Coronary artery (tissue), 2 donors: Measurements from ENCODE around the gene NKX2-1.

Experiments
- DNase-seq: peaks from one replicate; pipeline ENCODE4 v3.0.0-alpha.2; 2017; ENCODE audit warnings: low spot score
- H3K27ac ChIP-seq, 2 donors: fragments of 200-600 bp; sonication (generic); one replicate each; pipeline ENCODE4 v1.5.1; 2016 to 2019
- H3K4me3 ChIP-seq: fragments of 200-600 bp; sonication (generic); 2 replicates; pipeline ENCODE4 v1.5.1; 2016; ENCODE audit warnings: mild to moderate bottlenecking, moderate library complexity
- CTCF ChIP-seq: fragments of 200-600 bp; sonication (generic); IDR thresholded peaks from one replicate; pipeline ENCODE4 v1.5.1; 2019; ENCODE audit warnings: antibody characterized with exemption

Gene NKX2-1

DNA sequence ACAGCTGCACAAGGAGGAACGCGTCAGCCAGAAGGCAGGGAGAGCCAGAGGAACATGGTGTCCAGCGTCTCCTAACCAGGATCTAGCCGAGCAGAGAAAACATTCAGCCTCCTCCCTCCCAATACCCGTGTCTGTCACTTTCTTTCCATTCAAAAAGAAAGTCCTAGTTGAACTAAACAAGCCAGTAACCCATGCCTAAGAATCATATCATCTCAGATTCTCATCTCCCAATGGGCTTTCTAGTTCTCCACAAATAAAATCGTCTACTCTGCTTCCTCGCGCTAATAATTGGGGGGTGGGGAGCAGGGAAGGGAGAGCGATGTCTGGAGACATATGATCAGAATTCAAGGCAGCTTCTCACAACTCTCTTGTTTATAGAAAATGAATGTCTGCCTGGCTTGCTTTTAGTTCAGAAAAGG, 7.4 kb downstream of the NKX2-1 start:
- TF ChIP-seq CTCF, result no peak
- no peak for DNase-seq
- Histone ChIP-seq H3K27ac (no peak overlapping the region), H3K4me3 (no peak overlapping the region)

DNA sequence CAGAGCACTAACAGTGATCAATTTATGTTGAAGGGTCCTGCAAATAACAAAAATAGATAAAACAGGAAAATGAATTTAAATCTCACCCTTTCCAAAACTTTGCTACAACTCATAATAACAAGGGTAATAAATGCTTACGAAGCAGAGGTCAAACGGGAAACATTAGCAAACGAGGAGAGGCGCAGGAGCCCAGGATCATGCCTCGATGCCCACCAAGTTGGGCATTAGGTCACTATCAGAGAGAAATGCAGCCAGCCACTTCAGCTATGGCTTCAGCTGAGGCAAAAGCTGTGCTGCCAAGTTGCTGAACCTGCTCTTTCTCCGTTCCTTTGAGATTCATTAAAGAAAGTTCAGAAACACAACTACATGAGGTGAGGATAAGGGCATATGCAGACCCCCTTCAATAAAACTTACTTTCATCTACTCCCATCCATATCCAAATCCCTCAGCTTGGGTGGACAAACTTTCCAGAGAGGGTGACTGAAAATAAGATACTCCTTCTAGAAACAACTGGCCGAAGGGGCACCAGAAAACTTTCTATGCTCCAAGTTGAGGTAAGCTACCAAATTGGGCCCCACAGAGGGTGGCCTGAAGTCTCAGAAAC, 7.9 kb downstream of the NKX2-1 start:
- Histone ChIP-seq H3K27ac (no peak overlapping the region), H3K4me3 (no peak overlapping the region)
- no peak for TF ChIP-seq CTCF
- DNase-seq, result no peak

GRCh38 chr14:36510874-36511273, 9.2 kb downstream of the NKX2-1 start:
- DNase-seq, result no peak
- Histone ChIP-seq H3K27ac (no peak overlapping the region), H3K4me3 (no peak overlapping the region)
- TF ChIP-seq CTCF, result no peak

- H3K27ac ChIP-seq, result no peak overlapping the region
- H3K4me3 ChIP-seq, result no peak overlapping the region
- TF ChIP-seq CTCF, result no peak
- DNase-seq, result no peak
Measured at GRCh38 chr14:36510078-36510799, 9.8 kb downstream of the NKX2-1 start.

DNA sequence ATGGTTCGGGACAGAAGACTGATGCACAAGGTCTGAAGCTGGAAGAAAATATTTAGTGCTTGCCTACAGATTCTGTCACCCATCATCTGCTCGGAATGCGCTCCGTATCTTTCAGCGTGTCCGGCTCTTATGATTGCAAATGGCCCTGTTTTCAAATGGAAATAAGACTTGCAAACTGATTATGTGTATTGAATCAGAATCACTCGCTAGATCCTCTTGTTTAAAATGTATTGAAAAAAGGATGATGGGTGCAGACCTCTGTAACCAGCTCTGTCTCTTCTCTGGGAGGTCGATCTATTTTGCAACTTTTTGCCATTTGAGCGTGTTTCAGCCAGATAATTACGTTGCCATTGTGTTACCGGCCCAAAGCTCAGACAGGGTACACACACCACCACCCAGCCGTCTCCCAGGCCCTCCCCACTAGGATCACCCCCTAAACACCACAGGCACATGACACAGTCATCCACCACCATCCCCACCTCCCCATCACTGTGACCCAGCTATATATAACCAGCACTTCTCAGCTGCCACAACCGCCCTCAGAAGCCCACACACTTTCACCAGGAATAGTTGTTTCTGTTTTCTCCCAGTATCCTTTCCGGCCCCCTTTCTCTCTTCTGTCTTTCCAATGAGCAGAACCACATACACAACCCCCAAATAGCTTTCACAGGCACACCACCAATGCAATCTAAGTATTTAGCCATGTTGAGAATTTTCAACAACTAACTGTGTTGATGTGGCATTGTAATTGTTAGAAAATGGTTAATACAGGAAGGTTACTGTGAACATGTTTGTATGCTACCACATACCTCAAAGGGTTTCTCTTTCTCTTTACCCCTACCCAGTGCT, 10.7 kb downstream of the NKX2-1 start:
- no peak for TF ChIP-seq CTCF
- Histone ChIP-seq H3K27ac (no peak overlapping the region), H3K4me3 (no peak overlapping the region)
- no peak for DNase-seq

DNA sequence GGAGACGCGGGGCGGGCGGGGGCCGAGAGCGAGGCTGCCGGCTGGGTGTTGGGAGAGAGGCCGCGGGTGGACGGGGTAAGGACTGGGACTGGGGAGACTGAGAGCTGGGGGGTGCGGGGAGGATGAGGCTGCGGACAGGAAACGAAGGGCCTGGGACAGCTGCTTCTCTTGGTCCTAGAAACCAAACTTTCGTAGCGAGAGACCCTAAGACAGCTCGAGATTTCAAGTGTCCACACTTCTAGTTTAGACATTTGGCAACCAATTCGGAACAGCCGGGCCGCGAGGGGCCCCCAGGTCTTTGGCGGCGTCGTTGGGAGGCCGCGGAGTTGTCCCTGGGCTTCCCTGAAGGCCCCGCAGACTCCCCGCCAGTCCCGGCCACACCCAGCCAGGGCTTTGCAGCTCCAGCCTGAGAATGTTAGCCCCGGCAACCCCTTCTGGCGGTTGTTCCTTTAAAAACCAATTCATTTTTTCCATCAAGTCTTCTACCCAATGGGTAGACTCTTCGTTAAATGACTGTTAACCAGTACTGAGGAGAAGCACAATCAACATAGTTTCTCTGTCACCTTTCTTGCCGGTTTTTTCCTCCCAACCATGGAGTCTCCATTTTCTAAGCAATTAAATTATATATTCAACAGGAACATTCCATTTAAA, 11.5 kb downstream of the NKX2-1 start:
- Histone ChIP-seq H3K27ac (no peak overlapping the region), H3K4me3 (no peak overlapping the region)
- no peak for TF ChIP-seq CTCF
- DNase-seq, result no peak
